Hepatocyte (in vitro differentiated cells): ENCODE results near the gene TRAPPC13. TPM values are rescaled to one million over a fixed set of nuclear protein-coding genes. Genes with fewer than 3 reads are reported as not detected.

Experiments used
- DNase-seq: peaks from one replicate; pipeline ENCODE4 v3.0.0-alpha.2; 2016; ENCODE audit warnings: low spot score
- H2AFZ ChIP-seq: fragments of 200-600 bp; sonication (generic); 2 replicates; pipeline ENCODE4 v1.6.0; 2016; ENCODE audit warnings: antibody characterized with exemption, mild to moderate bottlenecking
- H3K27ac ChIP-seq: fragments of 200-600 bp; sonication (generic); 2 replicates; pipeline ENCODE4 v1.5.1; 2016; ENCODE audit warnings: mild to moderate bottlenecking
- H3K27me3 ChIP-seq: fragments of 200-600 bp; sonication (generic); 2 replicates; pipeline ENCODE4 v1.6.1; 2016
- H3K36me3 ChIP-seq: fragments of 200-600 bp; sonication (generic); replicated peaks from 2 replicates; pipeline ENCODE4 v1.5.1; 2016; ENCODE audit warnings: low read depth; ENCODE audit not compliant: insufficient read depth
- H3K4me1 ChIP-seq: fragments of 200-600 bp; sonication (generic); 2 replicates; pipeline ENCODE4 v1.5.1; 2016; ENCODE audit warnings: mild to moderate bottlenecking, moderate library complexity; ENCODE audit not compliant: insufficient read depth
- H3K4me2 ChIP-seq: fragments of 200-600 bp; sonication (generic); 2 replicates; pipeline ENCODE4 v1.6.0; 2016
- H3K4me3 ChIP-seq: fragments of 200-600 bp; sonication (generic); 2 replicates; pipeline ENCODE4 v1.5.1; 2016; ENCODE audit warnings: mild to moderate bottlenecking
- H3K79me2 ChIP-seq: fragments of 200-600 bp; sonication (generic); 2 replicates; pipeline ENCODE4 v1.6.0; 2017; ENCODE audit warnings: mild to moderate bottlenecking
- H3K9me2 ChIP-seq: fragments of 200-600 bp; sonication (generic); replicated peaks from 2 replicates; pipeline ENCODE4 v1.6.0; 2017; ENCODE audit warnings: mild to moderate bottlenecking; ENCODE audit not compliant: insufficient read depth
- H3K9me3 ChIP-seq: fragments of 200-600 bp; sonication (generic); 2 replicates; pipeline ENCODE4 v1.5.1; 2016; ENCODE audit warnings: low read depth, mild to moderate bottlenecking
- H4K20me1 ChIP-seq: fragments of 200-600 bp; sonication (generic); 2 replicates; pipeline ENCODE4 v1.6.0; 2016; ENCODE audit warnings: mild to moderate bottlenecking; ENCODE audit not compliant: insufficient read depth, poor library complexity, severe bottlenecking
- CTCF ChIP-seq: fragments of 200-600 bp; sonication (generic); IDR thresholded peaks from 2 replicates; pipeline ENCODE4 v1.5.1; 2016; ENCODE audit warnings: antibody characterized with exemption, mild to moderate bottlenecking; ENCODE audit not compliant: poor library complexity
- EZH2 ChIP-seq: fragments of 200-600 bp; sonication (generic); IDR thresholded peaks from 2 replicates; pipeline ENCODE4 v1.6.1; 2016; ENCODE audit warnings: antibody characterized with exemption, mild to moderate bottlenecking, borderline replicate concordance
- EZH2phosphoT487 ChIP-seq: fragments of 200-600 bp; sonication (generic); IDR thresholded peaks from one replicate; pipeline ENCODE4 v1.6.1; 2018; ENCODE audit warnings: antibody characterized with exemption, mild to moderate bottlenecking, low read depth, moderate library complexity; ENCODE audit not compliant: unreplicated experiment, severe bottlenecking
- WGBS: methylation state at CpG from one replicate; pipeline ENCODE4 v1.1.6; 2016; ENCODE audit warnings: low lambda C conversion rate; ENCODE audit errors: missing lambda C conversion rate; 5-methylcytosine and 5-hydroxymethylcytosine counted together
- polyA plus RNA-seq: library from polyadenylated mRNA; unstranded; fragments of >200 nt; fragmentation: Nextera tagmentation; extraction: Ambion mirVana; gene quantifications from 2 replicates; pipeline ENCODE4 v1.2.1, GENCODE V29; 2016
- small RNA-seq: library from RNA; depleted of rRNA; stranded (forward); fragments of <200 nt; gene quantifications from one replicate; pipeline ENCODE3, GENCODE V24; 2014
- total RNA-seq: library from RNA; depleted of rRNA; stranded (reverse); fragments of >200 nt; gene quantifications from 2 replicates; pipeline ENCODE4 v1.2.3, GENCODE V29; 2014

TRAPPC13 gene
- total and polyA plus RNA-seq, 2 experiments from 2014 or later: 14.7 to 32.7 TPM

GRCh38 chr5:65708145-65708544 is 83.3 kb downstream of the TRAPPC13 start:
- H3K4me3 ChIP-seq: no peak overlapping the region
- H3K4me1 ChIP-seq: peaks cover 4% of the 10 kb centered on the region
- H3K27me3 ChIP-seq: no peaks in the 10 kb centered on the region
- H4K20me1 ChIP-seq: no peaks in the 10 kb centered on the region
- TF ChIP-seq EZH2 (no peak), CTCF (no peak), EZH2phosphoT487 (no peak)
- no peaks in the 10 kb centered on the region for H3K79me2 ChIP-seq
- no peak overlapping the region for H3K4me2 ChIP-seq
- H2AFZ ChIP-seq: no peak overlapping the region
- no peak for DNase-seq
- H3K36me3 ChIP-seq: no peaks in the 10 kb centered on the region
- H3K27ac ChIP-seq: no peak overlapping the region
- 85% methylated on average over 4 of the region's 4 CpGs for WGBS
- H3K9me2 ChIP-seq: no peaks in the 10 kb centered on the region
- no peaks in the 10 kb centered on the region for H3K9me3 ChIP-seq

Small RNA genes within 50 kb of the gene (small RNA-seq; reads per million reads assigned to genes)
- not detected for gene RNU6-540P

Other genes with a start within 250 kb of the TRAPPC13 start
- 10.4 and 21.0 TPM in 2 replicates for gene ADAMTS6, start 143.1 kb upstream of the TRAPPC13 start, total RNA-seq
- 3.4 and 5.9 TPM in 2 replicates for gene ADAMTS6, start 143.1 kb upstream of the TRAPPC13 start, polyA plus RNA-seq
- 9.6 and 15.5 TPM in 2 replicates for gene CENPK, start 61.9 kb upstream of the TRAPPC13 start, total RNA-seq
- gene CENPK, start 61.9 kb upstream of the TRAPPC13 start, polyA plus RNA-seq: 11.4 and 15.3 TPM in 2 replicates
- gene PPWD1, start 61.7 kb upstream of the TRAPPC13 start, total RNA-seq: 39.0 and 39.2 TPM in 2 replicates
- gene PPWD1, start 61.7 kb upstream of the TRAPPC13 start, polyA plus RNA-seq: 19.8 and 23.4 TPM in 2 replicates
- 11.7 and 14.2 TPM in 2 replicates for gene TRIM23, start 694 bp upstream of the TRAPPC13 start, total RNA-seq
- 6.0 and 6.7 TPM in 2 replicates for gene TRIM23, start 694 bp upstream of the TRAPPC13 start, polyA plus RNA-seq
- gene SHLD3, start within 50 bp of the TRAPPC13 start, total RNA-seq: 7.1 and 7.3 TPM in 2 replicates
- 2.1 and 4.4 TPM in 2 replicates for gene SHLD3, start within 50 bp of the TRAPPC13 start, polyA plus RNA-seq
- 7.1 and 9.0 TPM in 2 replicates for gene SGTB, start 97.1 kb downstream of the TRAPPC13 start, total RNA-seq
- 3.4 and 3.6 TPM in 2 replicates for gene SGTB, start 97.1 kb downstream of the TRAPPC13 start, polyA plus RNA-seq
- 17.3 and 24.3 TPM in 2 replicates for gene NLN, start 97.2 kb downstream of the TRAPPC13 start, total RNA-seq
- 13.4 and 16.4 TPM in 2 replicates for gene NLN, start 97.2 kb downstream of the TRAPPC13 start, polyA plus RNA-seq